Stomach (tissue), 4 donors: ENCODE measurements around the gene SEC31B.

Experiments
- POLR2A ChIP-seq, 4 donors: fragments of 450-650 bp; IDR thresholded peaks; one replicate each; pipeline ENCODE4 v1.6.1; 2016; ENCODE audit warnings: antibody characterized with exemption in 4 of 4, control low read depth in 2 of 4, mild to moderate bottlenecking in 1 of 4, moderate library complexity in 1 of 4
- TF ChIP-seq, protein P1 (sequence below), 7 experiments: fragments of 450-650 bp in 4 of 7; fragments of 200-600 bp in 3 of 7; sonication (generic) in 3 of 7; IDR thresholded peaks; one replicate each; pipeline ENCODE4 v1.5.1; 2016 to 2019; ENCODE audit warnings: antibody characterized with exemption in 7 of 7, control low read depth in 2 of 7, mild to moderate bottlenecking in 1 of 7

DNA sequence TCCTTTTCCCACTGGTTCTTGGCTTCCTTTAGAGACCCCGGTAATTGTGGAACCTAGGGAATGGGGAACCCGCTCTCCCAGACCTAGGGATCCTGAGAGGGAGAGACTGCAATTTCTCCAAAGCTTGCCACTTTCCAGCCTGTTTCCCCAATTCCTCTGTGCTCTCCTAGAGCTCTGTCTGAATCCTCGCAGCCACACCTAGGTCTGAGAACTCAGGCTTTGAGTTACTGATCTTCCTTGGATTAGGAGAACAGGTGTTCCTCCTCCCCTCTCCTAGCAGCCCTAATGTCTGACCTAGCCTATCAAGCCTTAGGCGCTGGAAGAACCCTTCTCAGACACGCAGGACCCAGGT lies 36.9 kb downstream of the SEC31B start:
- TF ChIP-seq, protein P1, sequence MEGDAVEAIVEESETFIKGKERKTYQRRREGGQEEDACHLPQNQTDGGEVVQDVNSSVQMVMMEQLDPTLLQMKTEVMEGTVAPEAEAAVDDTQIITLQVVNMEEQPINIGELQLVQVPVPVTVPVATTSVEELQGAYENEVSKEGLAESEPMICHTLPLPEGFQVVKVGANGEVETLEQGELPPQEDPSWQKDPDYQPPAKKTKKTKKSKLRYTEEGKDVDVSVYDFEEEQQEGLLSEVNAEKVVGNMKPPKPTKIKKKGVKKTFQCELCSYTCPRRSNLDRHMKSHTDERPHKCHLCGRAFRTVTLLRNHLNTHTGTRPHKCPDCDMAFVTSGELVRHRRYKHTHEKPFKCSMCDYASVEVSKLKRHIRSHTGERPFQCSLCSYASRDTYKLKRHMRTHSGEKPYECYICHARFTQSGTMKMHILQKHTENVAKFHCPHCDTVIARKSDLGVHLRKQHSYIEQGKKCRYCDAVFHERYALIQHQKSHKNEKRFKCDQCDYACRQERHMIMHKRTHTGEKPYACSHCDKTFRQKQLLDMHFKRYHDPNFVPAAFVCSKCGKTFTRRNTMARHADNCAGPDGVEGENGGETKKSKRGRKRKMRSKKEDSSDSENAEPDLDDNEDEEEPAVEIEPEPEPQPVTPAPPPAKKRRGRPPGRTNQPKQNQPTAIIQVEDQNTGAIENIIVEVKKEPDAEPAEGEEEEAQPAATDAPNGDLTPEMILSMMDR (IDR thresholded peaks at IDR 0.05): no peak
- TF ChIP-seq POLR2A (IDR thresholded peaks at IDR 0.05): no peak
